H1 (cell line): ENCODE measurements around the gene ADARB2.

ENCODE experiments used
- BCL11A ChIP-seq, 2 experiments: IDR thresholded peaks; one replicate each; pipeline ENCODE4 v1.6.1; 2011; ENCODE audit warnings: low read depth in 2 of 2, low read length in 2 of 2, mild to moderate bottlenecking in 2 of 2
- CHD7 ChIP-seq: fragments of 300-600 bp; sonication (generic); IDR thresholded peaks from 2 replicates; pipeline ENCODE4 v1.7.1; 2012; ENCODE audit warnings: low read length, moderate library complexity, mild to moderate bottlenecking, inconsistent platforms; ENCODE audit not compliant: insufficient replicate concordance
- EZH2 ChIP-seq: fragments of 200-600 bp; sonication (generic); IDR thresholded peaks from 2 replicates; pipeline ENCODE4 v1.7.1; 2012; ENCODE audit warnings: low read depth, mild to moderate bottlenecking, moderate library complexity, low read length, inconsistent platforms; ENCODE audit not compliant: severe bottlenecking
- POLR2A ChIP-seq, 2 experiments: IDR thresholded peaks; 1 replicate in 1 of 2; 2 replicates in 1 of 2; pipeline ENCODE4 v1.6.1; 2011; ENCODE audit warnings: low read depth in 2 of 2, low read length in 2 of 2, mild to moderate bottlenecking in 2 of 2; ENCODE audit errors: control extremely low read depth in 1 of 2
- POLR2AphosphoS5 ChIP-seq: IDR thresholded peaks from 2 replicates; pipeline ENCODE4 v1.6.1; 2011; ENCODE audit warnings: low read depth, low read length
- RFX5 ChIP-seq: IDR thresholded peaks from 2 replicates; pipeline ENCODE4 v1.6.1; 2011; ENCODE audit warnings: low read depth, low read length, improper control_type of control experiment, borderline replicate concordance
- TAF1 ChIP-seq: IDR thresholded peaks from 2 replicates; pipeline ENCODE4 v1.6.1; 2011; ENCODE audit warnings: mild to moderate bottlenecking, low read depth, low read length
- YY1 ChIP-seq: IDR thresholded peaks from 2 replicates; pipeline ENCODE4 v1.6.1; 2011; ENCODE audit warnings: low read depth, mild to moderate bottlenecking, low read length
- ZNF274 ChIP-seq: IDR thresholded peaks from 2 replicates; pipeline ENCODE4 v1.7.0; 2012; ENCODE audit warnings: low read length, borderline replicate concordance; ENCODE audit errors: extremely low read depth
- TF ChIP-seq, protein P1 (sequence below): IDR thresholded peaks from 2 replicates; pipeline ENCODE4 v1.6.1; 2011; ENCODE audit warnings: low read depth, mild to moderate bottlenecking, low read length; ENCODE audit not compliant: insufficient read depth
- TF ChIP-seq, protein P2 (sequence below), 3 experiments: IDR thresholded peaks; 1 replicate in 2 of 3; 2 replicates in 1 of 3; pipeline versions ENCODE4 v1.5.1 to v1.6.1; 2011; ENCODE audit warnings: low read length in 3 of 3, mild to moderate bottlenecking in 3 of 3, inconsistent platforms in 2 of 3, low read depth in 1 of 3, moderate library complexity in 1 of 3; ENCODE audit not compliant: insufficient read depth in 1 of 3; ENCODE audit errors: control extremely low read depth in 1 of 3

GRCh38 chr10:1228467-1228975, 508.8 kb downstream of the ADARB2 start:
- TF ChIP-seq TAF1 (no peak), POLR2A (IDR thresholded peaks at IDR 0.05; ENCODE audit: control extremely low read depth in 1 of 2, low read depth in 2 of 2, low read length in 2 of 2) (no peak), CHD7 (no peak), EZH2 (no peak), ZNF274 (no peak), POLR2AphosphoS5 (no peak), RFX5 (no peak), BCL11A (IDR thresholded peaks at IDR 0.05; ENCODE audit: low read depth in 2 of 2, low read length in 2 of 2) (no peak), YY1 (no peak)
- TF ChIP-seq, protein P1, sequence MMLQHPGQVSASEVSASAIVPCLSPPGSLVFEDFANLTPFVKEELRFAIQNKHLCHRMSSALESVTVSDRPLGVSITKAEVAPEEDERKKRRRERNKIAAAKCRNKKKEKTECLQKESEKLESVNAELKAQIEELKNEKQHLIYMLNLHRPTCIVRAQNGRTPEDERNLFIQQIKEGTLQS = no peak
- TF ChIP-seq, protein P2, sequence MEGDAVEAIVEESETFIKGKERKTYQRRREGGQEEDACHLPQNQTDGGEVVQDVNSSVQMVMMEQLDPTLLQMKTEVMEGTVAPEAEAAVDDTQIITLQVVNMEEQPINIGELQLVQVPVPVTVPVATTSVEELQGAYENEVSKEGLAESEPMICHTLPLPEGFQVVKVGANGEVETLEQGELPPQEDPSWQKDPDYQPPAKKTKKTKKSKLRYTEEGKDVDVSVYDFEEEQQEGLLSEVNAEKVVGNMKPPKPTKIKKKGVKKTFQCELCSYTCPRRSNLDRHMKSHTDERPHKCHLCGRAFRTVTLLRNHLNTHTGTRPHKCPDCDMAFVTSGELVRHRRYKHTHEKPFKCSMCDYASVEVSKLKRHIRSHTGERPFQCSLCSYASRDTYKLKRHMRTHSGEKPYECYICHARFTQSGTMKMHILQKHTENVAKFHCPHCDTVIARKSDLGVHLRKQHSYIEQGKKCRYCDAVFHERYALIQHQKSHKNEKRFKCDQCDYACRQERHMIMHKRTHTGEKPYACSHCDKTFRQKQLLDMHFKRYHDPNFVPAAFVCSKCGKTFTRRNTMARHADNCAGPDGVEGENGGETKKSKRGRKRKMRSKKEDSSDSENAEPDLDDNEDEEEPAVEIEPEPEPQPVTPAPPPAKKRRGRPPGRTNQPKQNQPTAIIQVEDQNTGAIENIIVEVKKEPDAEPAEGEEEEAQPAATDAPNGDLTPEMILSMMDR (IDR thresholded peaks at IDR 0.05; ENCODE audit: control extremely low read depth in 1 of 3, insufficient read depth in 1 of 3, low read depth in 1 of 3, low read length in 3 of 3) = no peak
